GM21529 (cell line): ENCODE data around the gene CHMP5.
A peak's percentile ranks its signal among the peaks of the same experiment; 100 is the strongest.

Experiments used
- ATAC-seq: cut with Tn5 transposase; IDR thresholded peaks from one replicate; pipeline ENCODE4 v1.9.1; 2021; ENCODE audit not compliant: unreplicated experiment

Gene CHMP5

GRCh38 chr9:33264473-33265177 lies at the start of gene CHMP5, which contains the start of gene BAG1:
TSS of gene CHMP5 (plus strand) at chr9:33265049. CDS start at chr9:33265079, 30 bp downstream.
TSS of gene BAG1 (minus strand) at chr9:33264708.
- peak; percentile 87 for ATAC-seq

- ATAC-seq = peak; percentile 47
Observed at GRCh38 chr9:33220681-33221567, 43.9 kb upstream of the CHMP5 start.

- ATAC-seq = no peak
Observed at GRCh38 chr9:33221568-33221884, 43.3 kb upstream of the CHMP5 start.

DNA sequence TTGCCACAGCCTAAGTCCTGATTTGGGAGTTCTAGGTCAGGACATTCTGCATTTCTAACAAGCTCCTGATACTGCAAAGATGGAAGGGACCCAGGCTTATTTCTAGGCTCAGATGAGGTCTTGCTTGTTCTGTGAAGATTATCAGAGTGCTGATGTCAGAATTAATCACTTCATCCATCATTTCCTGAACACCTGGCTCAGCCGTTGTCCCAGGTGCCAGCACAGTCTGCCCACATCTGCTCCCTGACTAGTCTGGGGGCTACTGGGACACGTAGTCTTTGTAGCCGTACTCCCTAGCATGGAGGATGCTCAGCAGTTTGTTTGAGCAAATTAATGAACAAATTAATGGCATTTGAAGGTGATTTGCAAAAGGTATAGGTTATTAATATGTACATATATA lies 42.8 kb upstream of the CHMP5 start:
- no peak for ATAC-seq

DNA sequence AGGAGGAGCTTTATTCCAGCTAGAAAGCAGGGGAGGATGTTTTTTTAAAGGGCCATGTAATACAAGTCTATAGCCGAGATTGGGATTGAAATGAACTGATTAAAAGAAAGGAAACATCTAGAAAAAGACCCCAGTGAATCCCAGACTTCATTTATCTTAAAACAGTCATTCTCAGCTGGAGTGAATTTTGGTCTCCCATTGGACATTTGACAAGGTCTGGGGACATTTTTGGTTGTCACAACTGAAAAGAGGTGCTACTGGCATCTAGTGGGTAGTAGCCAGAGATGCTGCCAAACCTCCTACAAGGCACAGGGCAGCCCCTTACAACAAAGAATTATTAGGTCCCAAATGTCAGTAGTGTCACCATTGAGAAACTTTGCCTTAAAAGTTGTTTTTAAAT lies 41.2 kb upstream of the CHMP5 start:
- no peak for ATAC-seq

DNA sequence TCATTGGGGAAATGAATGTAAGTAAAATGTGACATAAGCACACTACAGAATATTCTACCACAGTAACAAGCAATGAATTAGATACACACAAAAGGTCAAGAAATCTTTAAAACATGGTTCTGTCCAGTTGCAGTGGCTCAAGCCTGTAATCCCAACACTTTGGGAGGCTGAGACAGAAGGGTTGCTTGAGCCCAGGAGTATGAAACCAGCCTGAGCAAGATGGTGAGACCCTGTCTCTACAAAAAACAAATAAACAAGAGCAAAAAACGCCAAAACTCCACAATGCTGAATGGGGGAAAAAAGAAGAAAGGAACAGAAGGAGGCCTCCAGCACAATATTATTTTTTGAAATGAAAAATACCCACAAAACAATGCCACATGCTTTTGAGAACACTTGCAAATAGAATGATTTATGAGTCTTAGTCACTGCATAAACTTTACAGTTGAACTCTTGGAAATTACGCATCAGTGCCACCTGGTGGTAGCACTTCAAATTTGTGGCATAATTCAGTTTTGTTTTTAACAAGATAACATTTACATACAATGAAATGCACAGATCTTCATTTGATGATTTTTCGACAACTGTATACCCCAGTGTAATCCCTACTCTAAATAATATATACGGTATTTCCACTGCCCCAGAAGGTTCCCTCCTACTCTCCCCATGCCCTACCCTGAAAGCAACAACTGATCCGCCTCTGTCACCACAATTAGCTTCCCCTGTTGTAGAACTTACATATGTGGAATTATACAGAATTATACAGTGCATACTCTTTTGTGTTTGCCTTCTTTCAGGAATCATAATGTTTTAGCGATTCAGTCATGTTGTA lies 39.3 kb upstream of the CHMP5 start:
- peak; percentile 36 for ATAC-seq

DNA sequence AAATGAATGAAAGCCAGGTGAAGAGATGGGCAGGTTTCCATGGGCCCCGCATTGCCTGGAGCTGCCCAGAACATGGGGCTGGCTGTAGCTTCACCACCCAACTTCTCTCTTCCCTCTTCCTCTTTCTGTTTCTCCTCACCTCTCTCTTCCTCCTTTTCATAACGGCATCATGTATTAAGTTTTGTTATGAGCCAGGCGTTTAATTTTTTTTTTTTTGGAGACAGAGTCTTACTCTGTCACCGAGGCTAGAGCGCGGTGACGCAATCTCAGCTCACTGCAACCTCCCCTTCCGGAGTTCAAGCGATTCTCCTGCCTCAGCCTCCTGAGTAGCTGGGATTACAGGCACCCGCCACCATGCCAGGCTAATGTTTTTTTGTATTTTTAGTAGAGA lies 37.8 kb upstream of the CHMP5 start:
- ATAC-seq = peak; percentile 65

DNA sequence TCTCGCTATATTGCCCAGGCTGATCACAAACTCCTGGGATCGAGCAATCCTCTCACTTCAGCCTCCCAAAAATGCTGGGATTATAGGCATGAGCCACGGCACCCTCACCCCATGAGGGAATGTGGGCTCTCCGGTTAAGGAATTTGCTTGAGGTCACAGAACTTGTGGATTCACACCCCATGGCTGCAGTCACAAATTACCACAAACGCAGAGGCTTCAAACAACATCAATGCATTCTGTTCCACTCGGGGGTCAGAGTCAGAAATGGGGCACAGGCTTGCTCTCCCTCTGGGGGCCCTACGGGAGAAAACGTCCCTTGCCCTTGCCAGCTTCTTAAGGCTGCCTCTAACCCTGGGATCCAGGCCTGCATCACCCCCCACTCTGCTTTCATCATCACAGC lies 37.1 kb upstream of the CHMP5 start:
- no peak for ATAC-seq

- no peak for ATAC-seq
Observed at GRCh38 chr9:33228606-33229005, 36.2 kb upstream of the CHMP5 start.

DNA sequence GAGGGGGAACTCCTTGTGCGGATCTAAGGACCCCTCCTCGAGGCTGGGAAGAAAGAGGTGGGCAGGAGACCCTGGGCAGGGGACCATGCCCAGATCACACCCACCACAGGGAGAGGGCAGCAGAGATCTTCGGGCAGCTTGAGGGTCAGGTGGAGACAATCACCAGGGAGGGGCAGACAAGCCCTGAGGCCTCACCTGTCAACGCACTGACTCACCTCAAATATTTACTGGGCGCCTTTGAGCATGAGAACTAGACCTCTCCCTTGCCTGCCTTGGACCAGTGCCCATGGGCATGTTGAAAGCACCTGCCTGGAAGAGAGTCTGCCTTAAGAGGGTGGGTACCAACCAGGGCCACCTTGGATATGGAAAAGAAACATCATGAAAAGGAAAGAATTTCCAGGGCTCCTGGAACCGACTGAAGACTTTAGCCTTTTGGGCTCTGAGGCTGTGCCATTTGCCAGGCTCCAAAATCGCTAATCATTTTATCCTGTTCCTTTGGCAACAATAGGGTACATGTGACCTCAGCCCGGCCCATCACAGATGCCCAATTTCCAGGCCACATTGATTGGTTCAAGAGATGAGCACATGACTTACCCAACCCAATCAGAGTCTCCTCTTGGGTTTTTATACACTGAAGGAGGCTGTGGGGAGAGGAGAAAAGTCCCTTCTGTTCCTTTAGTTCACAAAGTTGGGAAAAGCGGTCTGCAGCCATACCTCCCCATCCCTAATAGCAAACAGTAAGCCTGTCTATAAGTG lies 35.3 kb upstream of the CHMP5 start:
- ATAC-seq = no peak

DNA sequence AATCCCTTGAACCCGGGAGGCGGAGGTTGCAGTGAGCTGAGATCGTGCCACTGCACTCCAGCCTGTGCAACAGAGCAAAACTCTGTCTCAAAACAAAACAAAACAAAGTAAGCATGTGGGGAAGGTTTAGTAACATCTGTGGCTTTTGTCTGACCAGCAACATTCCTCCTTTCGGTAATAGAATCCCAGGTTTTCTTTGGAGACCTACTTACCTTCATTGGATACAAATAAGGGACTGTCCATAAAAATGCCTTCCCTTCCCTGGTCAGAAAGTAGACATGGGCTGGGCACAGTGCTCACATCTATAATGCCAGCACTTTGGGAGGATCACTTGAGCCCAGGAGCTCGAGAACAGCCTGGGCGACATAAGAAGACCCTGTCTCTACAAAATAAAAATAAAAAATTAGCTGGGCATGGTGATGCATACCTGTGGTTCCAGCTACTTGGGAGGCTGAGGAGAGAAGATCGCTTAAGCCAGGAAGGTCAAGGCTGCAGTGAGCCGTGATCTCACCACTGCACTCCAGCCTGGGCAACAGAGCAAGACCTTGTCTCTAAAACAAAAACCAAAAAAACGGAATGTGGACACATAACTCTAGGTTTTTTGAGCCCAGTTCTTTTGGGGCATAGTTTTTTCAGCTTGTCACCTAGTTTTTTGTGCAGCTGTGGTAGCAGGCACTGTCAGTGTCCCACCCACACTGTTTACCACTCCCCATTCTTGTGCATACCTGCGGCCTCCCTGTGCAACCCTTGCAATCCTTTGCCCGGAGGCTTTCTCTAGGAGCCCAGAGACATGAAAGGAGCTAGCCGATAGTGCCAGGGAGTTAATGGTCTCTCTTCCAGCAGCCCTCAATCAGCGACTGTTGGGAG lies 33.9 kb upstream of the CHMP5 start:
- ATAC-seq = no peak

DNA sequence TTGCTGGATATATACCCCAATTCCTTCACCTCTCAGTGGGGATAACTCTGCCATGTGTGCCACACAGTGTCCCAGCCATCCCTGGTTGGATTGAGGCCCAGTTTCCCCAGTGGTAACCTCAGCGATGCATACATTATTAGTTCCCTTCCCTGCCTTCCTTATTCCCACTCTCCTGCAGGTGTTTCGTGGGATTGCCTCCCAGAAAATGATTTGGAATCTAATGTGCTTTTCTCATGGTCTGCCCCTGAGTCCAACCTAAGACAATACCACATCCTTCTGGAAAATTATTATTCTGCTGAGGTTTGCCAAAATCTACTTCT lies 33.3 kb upstream of the CHMP5 start:
- no peak for ATAC-seq

DNA sequence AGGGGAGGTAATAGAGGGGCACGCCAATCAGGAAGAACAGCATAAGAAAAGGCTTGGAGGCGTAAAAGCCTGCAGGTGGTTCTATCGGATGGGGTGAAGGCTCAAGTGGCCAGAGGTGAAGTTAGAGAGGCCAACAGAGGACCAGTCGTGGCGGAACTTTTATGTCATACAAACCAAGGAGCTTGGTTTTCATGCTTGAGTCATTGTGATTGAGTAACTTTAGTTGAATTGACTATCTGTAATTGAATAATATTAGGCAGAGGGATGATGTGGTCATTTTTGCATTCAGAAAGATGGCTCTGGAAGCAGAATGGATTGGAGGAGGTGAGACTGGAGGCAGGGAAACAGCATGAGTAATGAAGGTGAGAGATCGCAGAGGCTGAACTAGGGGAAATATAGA lies 32.0 kb upstream of the CHMP5 start:
- no peak for ATAC-seq

- no peak for ATAC-seq
Observed at GRCh38 chr9:33233626-33234342, 31.1 kb upstream of the CHMP5 start.

DNA sequence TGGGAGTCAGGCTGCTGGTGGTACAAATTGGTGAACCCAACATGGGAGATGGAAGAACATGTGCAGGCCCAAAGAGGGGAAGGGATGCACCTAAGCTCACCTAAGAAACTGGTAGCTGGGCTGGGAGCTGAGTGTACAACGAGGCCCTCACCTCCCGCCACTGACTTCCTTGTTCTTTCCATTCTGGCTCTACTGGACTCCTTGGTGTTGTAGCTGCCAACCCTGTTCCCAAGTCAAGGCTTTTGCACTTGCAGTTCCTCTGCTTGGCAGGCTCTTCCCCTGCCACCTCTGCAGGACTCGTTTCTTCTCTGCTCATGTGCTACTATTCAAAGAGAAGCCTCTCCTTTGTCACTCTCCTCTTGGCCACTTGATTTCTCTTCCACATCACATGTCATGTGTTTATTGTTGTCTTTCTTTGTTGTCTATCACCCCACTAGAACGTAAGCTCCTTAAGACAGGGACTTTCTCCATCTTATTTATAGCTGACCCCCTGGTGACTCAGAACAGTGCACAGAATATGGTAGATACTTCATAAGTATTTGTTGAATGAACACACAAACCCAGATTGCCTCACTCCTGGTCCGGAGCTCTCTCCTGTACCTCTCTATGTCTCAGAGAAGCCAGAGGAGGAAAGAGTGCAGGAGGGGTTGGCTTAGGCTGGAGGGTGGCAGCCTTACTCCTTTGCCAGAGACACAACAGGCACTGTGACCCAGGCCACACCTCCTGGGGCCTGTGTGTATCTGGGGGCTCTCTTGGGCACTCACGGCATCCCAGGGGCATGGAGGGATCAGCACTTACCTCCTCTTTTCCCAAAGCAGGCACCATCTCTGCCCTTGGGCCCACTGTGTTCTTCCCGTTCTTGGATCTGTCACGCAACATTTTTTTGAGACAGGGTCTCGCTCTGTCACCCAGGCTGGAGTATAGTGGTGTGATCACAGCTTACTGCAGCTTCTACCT lies 30.1 kb upstream of the CHMP5 start:
- ATAC-seq = no peak

- ATAC-seq = no peak
Observed at GRCh38 chr9:33236571-33236970, 28.3 kb upstream of the CHMP5 start.

DNA sequence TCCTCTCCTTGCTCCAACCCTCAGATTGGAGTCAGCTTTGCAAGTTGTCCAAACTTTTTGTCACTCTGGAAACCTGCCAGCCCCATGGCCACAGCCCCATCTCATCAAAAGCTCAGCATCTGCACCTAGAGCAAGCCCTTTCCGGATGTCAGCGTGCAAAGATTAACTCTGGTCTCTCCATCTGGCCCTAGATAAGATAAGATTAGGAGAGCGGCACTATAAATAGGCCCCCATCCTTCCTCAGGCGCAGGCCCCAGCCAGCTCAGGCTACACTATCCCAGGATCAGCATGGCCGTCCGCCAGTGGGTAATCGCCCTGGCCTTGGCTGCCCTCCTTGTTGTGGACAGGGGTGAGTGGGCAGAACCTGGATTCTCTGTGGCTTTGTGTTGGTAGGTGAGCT lies 24.9 kb upstream of the CHMP5 start, which contains the start of gene SPINK4:
TSS of gene SPINK4 (plus strand) at position 247 of the 400 bp plus-strand sequence. CDS start at position 289, 42 bp downstream.
- no peak for ATAC-seq

- ATAC-seq = no peak
Observed at GRCh38 chr9:33241298-33241697, 23.6 kb upstream of the CHMP5 start.
